Liver (tissue), 3 donors: Measurements from ENCODE around the gene ZDHHC11B.
"Not testable (repeated sequence)": the region's sequence is repeated elsewhere in the genome, so short reads cannot be mapped to it uniquely, and the experiment has no call there.

Source experiments
- EGR1 ChIP-seq, 2 donors: IDR thresholded peaks; 2 replicates each; pipeline ENCODE4 v1.6.1; 2016 to 2018; ENCODE audit warnings: antibody characterized with exemption in 2 of 2, low read depth in 2 of 2
- FOXA1 ChIP-seq: IDR thresholded peaks from 2 replicates; pipeline ENCODE4 v1.6.1; 2016; ENCODE audit warnings: antibody characterized with exemption
- HNF4G ChIP-seq: IDR thresholded peaks from 2 replicates; pipeline ENCODE4 v1.6.1; 2016; ENCODE audit warnings: antibody characterized with exemption
- JUND ChIP-seq, 2 donors: IDR thresholded peaks; 2 replicates each; pipeline ENCODE4 v1.6.1; 2016; ENCODE audit warnings: antibody characterized with exemption in 2 of 2
- NR2F2 ChIP-seq: IDR thresholded peaks from 2 replicates; pipeline ENCODE4 v1.6.1; 2016; ENCODE audit warnings: antibody characterized with exemption
- RAD21 ChIP-seq, 2 donors: IDR thresholded peaks; 2 replicates each; pipeline ENCODE4 v1.6.1; 2016; ENCODE audit warnings: antibody characterized with exemption in 2 of 2, mild to moderate bottlenecking in 2 of 2
- RXRA ChIP-seq, 2 donors: IDR thresholded peaks; 2 replicates each; pipeline ENCODE4 v1.6.1; 2017 to 2018; ENCODE audit warnings: antibody characterized with exemption in 2 of 2, mild to moderate bottlenecking in 1 of 2
- SP1 ChIP-seq: IDR thresholded peaks from 2 replicates; pipeline ENCODE4 v1.6.1; 2018; ENCODE audit warnings: antibody characterized with exemption, mild to moderate bottlenecking
- YY1 ChIP-seq: IDR thresholded peaks from 2 replicates; pipeline ENCODE4 v1.6.1; 2016; ENCODE audit warnings: antibody characterized with exemption, mild to moderate bottlenecking
- TF ChIP-seq, protein P1 (sequence below): fragments of 150-350 bp; IDR thresholded peaks from 2 replicates; pipeline ENCODE4 v1.5.1; 2017; ENCODE audit warnings: improper control_type of control experiment, low read depth, low read length; ENCODE audit not compliant: missing input control
- TF ChIP-seq, protein P2 (sequence below): IDR thresholded peaks from 2 replicates; pipeline ENCODE4 v1.6.1; 2016; ENCODE audit warnings: antibody characterized with exemption, mild to moderate bottlenecking
- TF ChIP-seq, protein P3 (sequence below): IDR thresholded peaks from 2 replicates; pipeline ENCODE4 v1.6.1; 2016; ENCODE audit warnings: antibody characterized with exemption
- TF ChIP-seq, protein P4 (sequence below): IDR thresholded peaks from 2 replicates; pipeline ENCODE4 v1.6.1; 2016; ENCODE audit warnings: antibody characterized with exemption
- TF ChIP-seq, protein P5 (sequence below): IDR thresholded peaks from 2 replicates; pipeline ENCODE4 v1.6.1; 2016; ENCODE audit warnings: antibody characterized with exemption
- donor health status: healthy.
- donor health status: healthy.

DNA sequence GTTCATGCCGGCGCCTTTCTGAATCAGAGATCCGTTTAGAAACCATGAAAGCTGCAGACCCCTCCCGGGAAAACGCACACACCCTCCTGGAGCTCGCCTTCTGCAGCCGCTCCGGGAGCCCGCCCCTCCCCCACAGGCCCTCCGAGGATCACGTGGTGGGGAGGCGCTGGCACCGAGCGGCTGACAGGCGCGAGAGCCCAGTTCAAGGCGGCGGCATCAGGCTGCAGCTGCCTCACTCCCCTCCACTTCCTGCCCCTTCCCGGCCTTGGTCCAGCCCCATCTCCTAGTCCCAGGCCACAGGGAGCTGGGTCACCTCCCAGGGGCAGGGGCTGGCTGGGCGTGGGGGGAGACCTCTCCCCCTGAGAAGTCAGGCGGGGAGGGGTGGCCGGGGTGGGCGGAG is 93.5 kb downstream of the ZDHHC11B start:
- TF ChIP-seq, protein P1, sequence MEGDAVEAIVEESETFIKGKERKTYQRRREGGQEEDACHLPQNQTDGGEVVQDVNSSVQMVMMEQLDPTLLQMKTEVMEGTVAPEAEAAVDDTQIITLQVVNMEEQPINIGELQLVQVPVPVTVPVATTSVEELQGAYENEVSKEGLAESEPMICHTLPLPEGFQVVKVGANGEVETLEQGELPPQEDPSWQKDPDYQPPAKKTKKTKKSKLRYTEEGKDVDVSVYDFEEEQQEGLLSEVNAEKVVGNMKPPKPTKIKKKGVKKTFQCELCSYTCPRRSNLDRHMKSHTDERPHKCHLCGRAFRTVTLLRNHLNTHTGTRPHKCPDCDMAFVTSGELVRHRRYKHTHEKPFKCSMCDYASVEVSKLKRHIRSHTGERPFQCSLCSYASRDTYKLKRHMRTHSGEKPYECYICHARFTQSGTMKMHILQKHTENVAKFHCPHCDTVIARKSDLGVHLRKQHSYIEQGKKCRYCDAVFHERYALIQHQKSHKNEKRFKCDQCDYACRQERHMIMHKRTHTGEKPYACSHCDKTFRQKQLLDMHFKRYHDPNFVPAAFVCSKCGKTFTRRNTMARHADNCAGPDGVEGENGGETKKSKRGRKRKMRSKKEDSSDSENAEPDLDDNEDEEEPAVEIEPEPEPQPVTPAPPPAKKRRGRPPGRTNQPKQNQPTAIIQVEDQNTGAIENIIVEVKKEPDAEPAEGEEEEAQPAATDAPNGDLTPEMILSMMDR = not testable (repeated sequence)
- TF ChIP-seq YY1; EGR1 (IDR thresholded peaks at IDR 0.05; ENCODE audit: low read depth in 2 of 2); RAD21 (IDR thresholded peaks at IDR 0.05); FOXA1; RXRA (IDR thresholded peaks at IDR 0.05); HNF4G; JUND (IDR thresholded peaks at IDR 0.05); SP1; NR2F2: not testable (repeated sequence)
- TF ChIP-seq, protein P2, sequence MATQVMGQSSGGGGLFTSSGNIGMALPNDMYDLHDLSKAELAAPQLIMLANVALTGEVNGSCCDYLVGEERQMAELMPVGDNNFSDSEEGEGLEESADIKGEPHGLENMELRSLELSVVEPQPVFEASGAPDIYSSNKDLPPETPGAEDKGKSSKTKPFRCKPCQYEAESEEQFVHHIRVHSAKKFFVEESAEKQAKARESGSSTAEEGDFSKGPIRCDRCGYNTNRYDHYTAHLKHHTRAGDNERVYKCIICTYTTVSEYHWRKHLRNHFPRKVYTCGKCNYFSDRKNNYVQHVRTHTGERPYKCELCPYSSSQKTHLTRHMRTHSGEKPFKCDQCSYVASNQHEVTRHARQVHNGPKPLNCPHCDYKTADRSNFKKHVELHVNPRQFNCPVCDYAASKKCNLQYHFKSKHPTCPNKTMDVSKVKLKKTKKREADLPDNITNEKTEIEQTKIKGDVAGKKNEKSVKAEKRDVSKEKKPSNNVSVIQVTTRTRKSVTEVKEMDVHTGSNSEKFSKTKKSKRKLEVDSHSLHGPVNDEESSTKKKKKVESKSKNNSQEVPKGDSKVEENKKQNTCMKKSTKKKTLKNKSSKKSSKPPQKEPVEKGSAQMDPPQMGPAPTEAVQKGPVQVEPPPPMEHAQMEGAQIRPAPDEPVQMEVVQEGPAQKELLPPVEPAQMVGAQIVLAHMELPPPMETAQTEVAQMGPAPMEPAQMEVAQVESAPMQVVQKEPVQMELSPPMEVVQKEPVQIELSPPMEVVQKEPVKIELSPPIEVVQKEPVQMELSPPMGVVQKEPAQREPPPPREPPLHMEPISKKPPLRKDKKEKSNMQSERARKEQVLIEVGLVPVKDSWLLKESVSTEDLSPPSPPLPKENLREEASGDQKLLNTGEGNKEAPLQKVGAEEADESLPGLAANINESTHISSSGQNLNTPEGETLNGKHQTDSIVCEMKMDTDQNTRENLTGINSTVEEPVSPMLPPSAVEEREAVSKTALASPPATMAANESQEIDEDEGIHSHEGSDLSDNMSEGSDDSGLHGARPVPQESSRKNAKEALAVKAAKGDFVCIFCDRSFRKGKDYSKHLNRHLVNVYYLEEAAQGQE = not testable (repeated sequence)
- TF ChIP-seq, protein P3, sequence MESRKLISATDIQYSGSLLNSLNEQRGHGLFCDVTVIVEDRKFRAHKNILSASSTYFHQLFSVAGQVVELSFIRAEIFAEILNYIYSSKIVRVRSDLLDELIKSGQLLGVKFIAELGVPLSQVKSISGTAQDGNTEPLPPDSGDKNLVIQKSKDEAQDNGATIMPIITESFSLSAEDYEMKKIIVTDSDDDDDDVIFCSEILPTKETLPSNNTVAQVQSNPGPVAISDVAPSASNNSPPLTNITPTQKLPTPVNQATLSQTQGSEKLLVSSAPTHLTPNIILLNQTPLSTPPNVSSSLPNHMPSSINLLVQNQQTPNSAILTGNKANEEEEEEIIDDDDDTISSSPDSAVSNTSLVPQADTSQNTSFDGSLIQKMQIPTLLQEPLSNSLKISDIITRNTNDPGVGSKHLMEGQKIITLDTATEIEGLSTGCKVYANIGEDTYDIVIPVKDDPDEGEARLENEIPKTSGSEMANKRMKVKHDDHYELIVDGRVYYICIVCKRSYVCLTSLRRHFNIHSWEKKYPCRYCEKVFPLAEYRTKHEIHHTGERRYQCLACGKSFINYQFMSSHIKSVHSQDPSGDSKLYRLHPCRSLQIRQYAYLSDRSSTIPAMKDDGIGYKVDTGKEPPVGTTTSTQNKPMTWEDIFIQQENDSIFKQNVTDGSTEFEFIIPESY = not testable (repeated sequence)
- TF ChIP-seq, protein P4, sequence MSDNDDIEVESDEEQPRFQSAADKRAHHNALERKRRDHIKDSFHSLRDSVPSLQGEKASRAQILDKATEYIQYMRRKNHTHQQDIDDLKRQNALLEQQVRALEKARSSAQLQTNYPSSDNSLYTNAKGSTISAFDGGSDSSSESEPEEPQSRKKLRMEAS = not testable (repeated sequence)
- TF ChIP-seq, protein P5, sequence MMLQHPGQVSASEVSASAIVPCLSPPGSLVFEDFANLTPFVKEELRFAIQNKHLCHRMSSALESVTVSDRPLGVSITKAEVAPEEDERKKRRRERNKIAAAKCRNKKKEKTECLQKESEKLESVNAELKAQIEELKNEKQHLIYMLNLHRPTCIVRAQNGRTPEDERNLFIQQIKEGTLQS = not testable (repeated sequence)
